HT1080 (cell line): ENCODE data around the gene THAP7. TPM values are rescaled to one million over a fixed set of nuclear protein-coding genes. Genes with fewer than 3 reads are reported as not detected.
"Not testable (repeated sequence)": the region's sequence is repeated elsewhere in the genome, so short reads cannot be mapped to it uniquely, and the experiment has no call there.

ENCODE experiments used
- DNase-seq: peaks from one replicate; pipeline ENCODE4 v3.0.0-alpha.2; 2015; ENCODE audit warnings: low read depth
- total RNA-seq: library from RNA; depleted of rRNA; stranded (reverse); fragments of >200 nt; shearing (Covaris generic); gene quantifications from 2 replicates; pipeline ENCODE4 v1.2.3, GENCODE V29; 2014

Gene THAP7
- total RNA-seq, 1 experiment from 2014 or later = 57.3 TPM

GRCh38 chr22:21013657-21014201, 11.8 kb upstream of the THAP7 start:
- DNase-seq = no peak

- no peak for DNase-seq
Observed at GRCh38 chr22:21012446-21013407, 10.8 kb upstream of the THAP7 start.

GRCh38 chr22:21010426-21011113, 8.7 kb upstream of the THAP7 start:
- DNase-seq = no peak

GRCh38 chr22:21009638-21010425, 7.9 kb upstream of the THAP7 start:
- peak; percentile 36 for DNase-seq

- DNase-seq = not testable (repeated sequence)
Observed at GRCh38 chr22:21009208-21009607, 7.3 kb upstream of the THAP7 start.

- DNase-seq = no peak
Observed at GRCh38 chr22:21003782-21004181, 1.9 kb upstream of the THAP7 start.

GRCh38 chr22:21000987-21001600, 824 bp downstream of the THAP7 start:
- no peak for DNase-seq

GRCh38 chr22:21000207-21000986, 1.5 kb downstream of the THAP7 start:
- DNase-seq = no peak

GRCh38 chr22:20999350-21000206, 2.3 kb downstream of the THAP7 start:
- DNase-seq = no peak

- no peak for DNase-seq
Observed at GRCh38 chr22:20998411-20999336, 3.2 kb downstream of the THAP7 start.

GRCh38 chr22:20997536-20998257, 4.2 kb downstream of the THAP7 start:
- no peak for DNase-seq

- no peak for DNase-seq
Observed at GRCh38 chr22:20996598-20997535, 5.1 kb downstream of the THAP7 start.

- DNase-seq = no peak
Observed at GRCh38 chr22:20996031-20996410, 5.9 kb downstream of the THAP7 start.

- no peak for DNase-seq
Observed at GRCh38 chr22:20995329-20996030, 6.4 kb downstream of the THAP7 start.

GRCh38 chr22:20994902-20995241, 7.0 kb downstream of the THAP7 start:
- DNase-seq = no peak
